ENCODE results near the gene BRD7.

GRCh38 chr16:50300942-50301625 is 67.7 kb downstream of the BRD7 start:
- TF ChIP-seq POLR2A (IDR thresholded peaks at IDR 0.05) (no peak), POLR2AphosphoS5 (IDR thresholded peaks at IDR 0.05) (no peak)
- TF ChIP-seq, protein P1, sequence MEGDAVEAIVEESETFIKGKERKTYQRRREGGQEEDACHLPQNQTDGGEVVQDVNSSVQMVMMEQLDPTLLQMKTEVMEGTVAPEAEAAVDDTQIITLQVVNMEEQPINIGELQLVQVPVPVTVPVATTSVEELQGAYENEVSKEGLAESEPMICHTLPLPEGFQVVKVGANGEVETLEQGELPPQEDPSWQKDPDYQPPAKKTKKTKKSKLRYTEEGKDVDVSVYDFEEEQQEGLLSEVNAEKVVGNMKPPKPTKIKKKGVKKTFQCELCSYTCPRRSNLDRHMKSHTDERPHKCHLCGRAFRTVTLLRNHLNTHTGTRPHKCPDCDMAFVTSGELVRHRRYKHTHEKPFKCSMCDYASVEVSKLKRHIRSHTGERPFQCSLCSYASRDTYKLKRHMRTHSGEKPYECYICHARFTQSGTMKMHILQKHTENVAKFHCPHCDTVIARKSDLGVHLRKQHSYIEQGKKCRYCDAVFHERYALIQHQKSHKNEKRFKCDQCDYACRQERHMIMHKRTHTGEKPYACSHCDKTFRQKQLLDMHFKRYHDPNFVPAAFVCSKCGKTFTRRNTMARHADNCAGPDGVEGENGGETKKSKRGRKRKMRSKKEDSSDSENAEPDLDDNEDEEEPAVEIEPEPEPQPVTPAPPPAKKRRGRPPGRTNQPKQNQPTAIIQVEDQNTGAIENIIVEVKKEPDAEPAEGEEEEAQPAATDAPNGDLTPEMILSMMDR (IDR thresholded peaks at IDR 0.05 in 8 of 11, conservative IDR thresholded peaks at IDR 0.05 in 3 of 11): no peak
